ENCODE results near the gene AGAP1.
"Not testable (repeated sequence)": the region's sequence is repeated elsewhere in the genome, so short reads cannot be mapped to it uniquely, and the experiment has no call there.

The AGAP1 gene

DNA sequence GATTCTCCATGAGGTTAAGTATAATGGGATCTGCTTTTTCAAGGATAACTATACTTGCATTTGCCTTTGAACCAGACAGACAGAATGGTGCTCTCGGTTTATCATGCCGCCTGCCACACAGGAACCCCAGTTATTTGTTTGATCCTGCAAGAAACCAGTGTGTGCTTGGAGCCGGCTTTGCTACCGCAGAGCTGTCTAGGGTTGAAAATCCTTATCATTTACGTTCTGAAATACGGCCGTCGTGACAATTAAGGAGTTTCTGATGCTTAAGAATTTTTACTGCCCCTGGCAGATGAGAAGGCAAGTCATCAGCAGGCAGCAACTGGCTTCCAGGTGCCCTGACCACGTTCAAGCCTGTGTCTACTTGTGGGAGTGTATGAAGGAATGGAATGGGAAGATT lies 562.3 kb downstream of the AGAP1 start:
- DNase-seq, result no peak

DNA sequence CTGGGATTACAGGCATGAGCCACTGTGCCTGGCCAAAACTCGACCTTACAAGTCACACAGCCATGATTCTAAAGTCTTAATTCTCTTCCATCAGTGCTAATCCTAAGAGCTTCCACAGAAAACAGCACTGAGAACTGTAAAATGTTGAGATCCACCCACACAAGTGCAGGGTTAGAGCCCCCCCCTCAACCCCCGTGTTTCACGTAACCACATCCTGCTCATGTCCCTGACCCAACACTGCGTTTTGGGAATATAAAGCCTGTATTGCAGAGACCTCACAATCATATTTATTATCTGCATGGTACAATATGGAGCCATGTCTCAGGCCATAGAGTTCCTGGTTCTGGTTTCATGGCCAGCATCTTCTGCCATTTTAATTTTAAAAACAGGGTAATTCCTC lies 563.5 kb downstream of the AGAP1 start:
- DNase-seq, result no peak

DNA sequence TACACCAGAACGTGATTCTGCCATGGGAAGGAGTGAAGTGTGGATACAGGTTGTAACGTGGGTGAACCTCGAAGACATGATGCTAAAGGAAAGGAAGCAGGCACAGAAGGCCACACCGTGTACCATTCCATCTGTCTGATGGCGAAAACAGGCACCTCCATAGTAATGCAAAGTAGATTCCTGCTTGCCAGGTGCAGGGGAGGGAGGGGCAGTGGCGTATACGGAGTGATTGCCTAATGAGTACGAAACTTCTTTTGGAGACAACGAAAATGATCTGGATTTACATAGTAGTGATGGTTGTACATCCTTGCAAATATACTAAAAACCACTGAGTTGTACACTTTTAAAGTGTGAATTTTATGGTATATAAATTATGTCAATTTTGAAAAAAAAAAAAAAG lies 567.7 kb downstream of the AGAP1 start:
- DNase-seq, result no peak

DNA sequence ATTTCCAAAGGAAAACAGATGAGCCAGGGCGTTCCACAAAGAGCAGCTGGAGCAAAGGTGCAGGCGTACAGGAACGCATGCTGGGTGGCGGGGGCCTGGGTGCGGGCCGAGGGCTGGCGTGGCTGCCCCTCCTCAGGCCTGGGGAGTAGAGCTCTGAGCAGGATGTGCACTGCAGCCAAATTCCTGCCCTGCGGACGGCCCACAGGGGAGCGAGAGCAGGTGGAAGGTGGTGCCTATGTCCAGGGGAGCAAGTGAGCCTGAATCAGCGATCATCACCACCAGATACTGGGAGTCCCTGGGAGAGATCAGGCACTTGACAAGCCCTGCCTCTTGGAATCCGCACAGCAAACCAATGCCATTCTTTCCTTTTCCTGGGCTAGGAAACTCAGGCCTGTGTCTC lies 568.1 kb downstream of the AGAP1 start:
- no peak for DNase-seq

DNA sequence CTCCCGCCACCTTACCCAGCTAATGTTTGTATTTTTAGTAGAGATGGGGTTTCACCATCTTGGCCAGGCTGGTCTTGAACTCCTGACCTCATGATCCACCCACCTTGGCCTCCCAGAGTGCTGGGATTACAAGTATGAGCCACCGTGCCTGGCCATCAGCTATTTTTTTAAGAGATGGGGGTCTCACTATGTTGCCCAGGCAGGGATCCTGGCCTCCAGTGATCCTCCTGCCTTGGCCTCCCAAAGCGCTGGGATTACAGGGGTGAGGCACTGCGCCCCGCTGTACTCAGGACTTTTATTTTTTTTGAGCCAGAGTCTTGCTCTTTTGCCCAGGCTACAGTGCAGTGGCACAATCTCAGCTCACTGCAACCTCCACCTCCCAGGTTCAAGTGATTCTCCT lies 569.0 kb downstream of the AGAP1 start:
- not testable (repeated sequence) for DNase-seq

DNA sequence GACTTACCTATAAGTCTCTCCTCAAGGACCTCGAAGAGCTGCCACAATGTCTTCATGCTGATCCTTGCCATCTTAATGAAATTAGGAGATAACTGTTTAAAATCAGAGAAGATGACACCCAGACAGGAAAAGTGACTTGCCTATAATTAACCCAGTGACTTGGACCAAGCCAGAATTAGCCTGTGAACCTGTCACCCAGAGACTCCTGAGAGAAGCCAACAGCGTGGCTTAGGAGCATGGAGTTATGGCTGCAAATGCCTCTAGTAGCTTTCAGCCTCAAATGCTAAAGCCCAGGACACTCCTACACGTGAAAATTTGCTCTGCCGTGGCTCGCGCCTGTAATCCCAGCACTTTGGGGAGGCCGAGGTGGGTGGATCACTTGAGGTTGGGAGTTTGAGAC lies 570.2 kb downstream of the AGAP1 start:
- DNase-seq, result no peak

DNA sequence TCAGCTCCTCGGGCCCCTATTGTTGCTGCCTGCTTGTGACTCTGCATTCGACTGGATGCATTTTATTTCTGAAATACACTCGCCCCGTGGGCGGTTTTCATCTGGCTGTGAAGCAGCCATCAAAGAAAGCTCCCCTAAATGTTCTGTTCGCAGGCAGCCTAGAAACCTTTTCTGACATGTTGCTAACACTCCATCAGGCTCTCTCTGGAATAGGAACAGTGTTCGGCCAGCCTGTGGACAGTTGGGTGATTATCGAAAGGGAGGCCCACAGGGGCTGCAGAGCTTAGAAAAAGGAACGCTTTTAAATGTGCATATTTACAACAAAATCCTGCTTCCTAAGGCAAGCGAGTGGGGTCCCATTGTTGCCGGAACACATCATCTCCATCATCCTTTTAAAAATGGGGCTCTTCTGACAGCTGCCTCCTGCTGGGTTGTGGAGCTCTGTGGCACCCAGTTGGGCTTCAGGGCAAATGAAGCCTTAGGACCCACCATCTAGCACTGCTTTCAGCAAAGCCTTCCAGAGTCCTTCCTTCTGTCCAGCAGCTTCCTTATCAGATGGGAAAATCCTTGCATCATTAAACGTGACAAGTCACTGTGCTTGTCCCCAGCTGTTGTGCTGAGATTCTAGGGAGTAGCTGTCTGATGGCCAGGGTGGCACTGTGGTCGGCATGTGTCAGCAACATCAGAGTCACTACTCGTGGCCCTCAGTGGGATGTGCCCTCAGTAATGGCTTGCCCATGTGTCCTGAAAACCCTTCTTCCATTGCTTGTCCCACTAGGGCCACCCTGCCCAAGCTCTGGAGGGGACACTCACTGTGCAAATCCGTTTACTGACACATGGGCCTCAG lies 571.7 kb downstream of the AGAP1 start:
- DNase-seq, result no peak

DNA sequence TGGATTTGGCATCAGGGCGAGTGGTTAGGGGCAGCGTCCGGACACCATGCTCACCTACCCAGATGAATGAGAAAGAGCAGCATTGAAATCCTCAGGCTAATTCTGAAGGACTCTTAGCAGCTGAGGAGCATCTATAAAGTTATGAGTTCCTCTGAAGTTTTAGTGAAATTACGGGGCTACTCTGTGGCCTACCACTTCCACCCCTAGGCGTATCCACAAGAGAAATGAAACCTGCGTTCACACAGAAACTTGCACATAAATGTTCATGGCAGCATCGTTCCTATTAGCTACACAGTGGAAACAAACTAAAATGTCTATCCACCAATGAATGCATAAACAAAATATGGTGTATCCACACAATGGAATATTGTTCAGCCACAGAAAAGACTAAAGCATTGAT lies 576.4 kb downstream of the AGAP1 start:
- no peak for DNase-seq

DNA sequence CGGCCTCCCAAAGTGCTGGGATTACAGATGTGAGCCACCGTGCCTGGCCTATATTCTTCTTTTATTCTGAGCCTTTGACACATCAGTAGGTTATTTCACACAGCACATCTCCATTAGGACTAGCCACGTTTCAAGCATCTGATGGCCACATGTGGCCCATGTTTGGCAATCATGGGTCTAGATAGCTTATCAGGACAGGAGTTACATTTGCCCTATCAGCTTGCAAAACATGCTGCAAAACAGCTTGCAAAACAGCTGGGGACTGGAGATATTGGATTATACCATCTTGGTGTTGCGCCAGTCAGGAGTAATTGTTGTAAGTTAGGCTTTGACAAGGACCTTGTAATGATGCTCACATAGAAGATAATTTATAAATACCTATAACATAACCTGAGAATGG lies 579.4 kb downstream of the AGAP1 start:
- DNase-seq, result no peak

DNA sequence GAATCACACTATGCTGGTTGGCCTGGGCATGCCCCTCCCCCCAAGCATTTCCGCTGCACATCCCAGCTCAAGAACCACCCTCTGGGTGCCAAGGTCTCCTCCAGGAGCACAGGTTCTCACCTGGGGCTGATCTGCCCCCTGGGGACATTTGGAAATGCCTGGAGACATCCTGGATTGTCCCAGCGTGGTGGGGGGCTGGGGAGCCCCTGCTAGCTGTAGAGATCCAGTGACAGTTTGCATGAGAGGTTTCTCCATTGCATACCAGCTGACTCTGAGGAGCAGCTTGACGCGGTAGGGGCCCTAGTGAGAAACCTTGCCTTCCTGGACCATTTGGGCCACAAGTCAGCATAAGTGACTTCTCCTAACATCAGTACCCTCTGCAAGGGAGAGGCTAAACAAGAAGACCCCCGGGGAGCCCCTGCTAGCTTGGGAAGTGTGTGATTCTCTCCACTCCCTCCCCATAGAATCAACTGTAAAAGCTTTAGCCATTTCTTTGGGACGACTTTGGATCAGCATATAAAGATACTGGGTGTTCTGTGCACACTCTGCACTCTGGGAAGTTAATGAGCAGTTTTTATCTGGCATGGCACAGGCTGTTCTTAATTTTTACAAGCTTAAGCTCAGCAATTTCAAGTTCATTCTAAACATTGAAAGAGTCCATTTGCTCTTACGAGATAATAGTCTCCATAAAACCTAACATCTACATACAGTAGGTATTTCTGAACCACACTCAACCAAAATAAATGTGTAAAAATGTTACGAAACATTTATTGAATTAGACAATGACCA lies 580.2 kb downstream of the AGAP1 start:
- DNase-seq, result no peak

DNA sequence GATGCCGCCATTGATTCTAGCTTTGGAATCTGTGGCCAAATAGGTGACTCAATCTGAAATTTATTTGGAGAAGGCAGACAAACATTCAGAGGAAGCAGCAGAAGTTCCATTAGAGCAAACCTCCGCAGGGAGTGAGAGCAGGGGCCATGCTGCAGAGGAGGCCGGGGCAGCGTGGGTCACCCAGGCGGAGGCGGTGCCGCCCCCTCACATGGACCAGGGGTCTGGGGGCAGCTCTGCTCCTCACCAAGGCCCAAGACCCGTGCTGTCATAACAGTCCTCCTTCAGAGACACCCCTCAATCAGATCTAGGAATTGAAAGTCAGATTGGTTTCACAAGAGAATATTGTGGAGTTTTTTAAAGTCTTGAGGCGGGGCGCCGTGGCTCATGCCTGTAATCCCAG lies 582.0 kb downstream of the AGAP1 start:
- DNase-seq, result no peak

DNA sequence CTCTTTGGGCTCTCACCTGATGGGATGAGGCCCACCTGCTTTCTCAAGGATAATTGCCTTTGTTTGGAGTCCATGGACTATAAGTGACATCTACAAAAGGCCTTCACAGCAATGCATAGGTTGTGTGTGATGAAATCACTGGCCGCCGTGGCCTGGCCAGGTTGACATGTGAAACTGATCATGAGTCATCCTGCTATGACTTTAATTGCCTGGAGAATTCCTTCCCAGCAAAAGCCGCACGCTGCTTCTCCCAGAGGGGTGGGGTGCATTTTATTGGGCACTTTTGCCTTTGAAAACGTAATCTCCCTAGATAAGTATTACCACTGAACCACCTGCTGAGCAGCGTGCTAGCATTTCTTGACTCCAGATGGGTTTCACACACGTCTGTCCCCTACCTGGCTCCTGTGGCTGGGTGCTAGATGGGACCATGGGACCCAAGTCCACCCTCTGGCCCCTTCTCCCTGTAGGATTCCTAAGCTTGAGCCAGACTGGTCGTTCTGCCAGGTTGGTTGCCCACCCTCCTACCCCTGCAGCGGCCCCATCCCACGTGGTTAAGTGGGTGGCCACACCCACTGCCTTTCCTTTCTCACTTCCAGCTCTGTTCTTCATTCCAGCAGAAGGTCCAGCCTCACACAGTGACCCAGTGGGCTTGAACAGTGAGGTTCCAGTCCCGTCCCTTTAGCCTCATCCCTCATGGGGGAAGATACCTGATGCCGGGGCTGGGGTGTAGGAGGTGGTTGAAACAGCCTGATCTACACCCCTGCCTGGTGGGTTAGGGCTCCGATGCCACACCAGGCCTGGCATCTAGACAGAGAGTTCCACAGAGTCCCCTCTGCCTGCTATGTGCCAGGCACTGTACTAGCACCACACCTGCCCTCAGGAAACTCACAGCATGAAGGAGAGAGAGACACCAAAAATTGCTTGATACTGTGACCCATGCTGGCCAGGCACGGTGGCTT lies 584.7 kb downstream of the AGAP1 start:
- no peak for DNase-seq

DNA sequence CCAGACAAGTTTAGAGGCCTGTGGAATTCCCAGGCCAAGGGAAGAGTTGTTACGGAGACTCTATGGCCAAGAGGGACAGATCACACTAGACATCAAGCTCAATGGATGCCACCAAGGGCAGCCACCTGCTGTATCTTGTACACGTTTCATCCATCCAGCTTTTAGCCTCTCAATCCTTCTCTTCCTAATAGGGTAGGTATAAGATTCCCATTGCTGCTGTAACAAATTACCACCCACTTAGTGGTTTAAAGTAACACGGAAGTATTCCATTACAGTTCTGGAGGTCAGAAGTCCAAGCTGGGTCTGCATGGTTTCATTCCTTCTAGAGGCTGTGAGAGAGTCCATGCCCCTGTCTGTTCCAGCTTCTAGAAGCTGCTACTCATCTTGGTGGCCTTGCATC lies 586.6 kb downstream of the AGAP1 start:
- DNase-seq, result no peak

DNA sequence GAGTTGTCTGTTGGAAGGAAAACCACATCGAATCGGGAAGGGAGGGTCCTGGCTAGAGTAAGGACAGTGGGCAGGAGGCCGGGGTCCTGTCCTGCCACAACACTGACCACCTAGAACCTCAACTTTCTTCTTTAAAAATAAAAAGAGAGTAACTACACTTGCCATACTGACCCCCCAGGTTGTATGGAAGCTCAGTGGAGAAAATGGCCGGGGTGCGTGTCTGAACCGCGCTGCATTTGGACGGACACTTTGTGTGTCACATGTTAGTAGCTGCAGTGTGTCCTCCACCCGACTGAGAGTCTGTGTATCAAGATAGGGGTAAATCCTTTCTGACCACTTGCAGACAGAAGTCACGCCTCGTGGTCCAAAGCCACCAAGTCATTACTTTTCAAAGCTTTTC lies 587.3 kb downstream of the AGAP1 start:
- DNase-seq, result no peak

DNA sequence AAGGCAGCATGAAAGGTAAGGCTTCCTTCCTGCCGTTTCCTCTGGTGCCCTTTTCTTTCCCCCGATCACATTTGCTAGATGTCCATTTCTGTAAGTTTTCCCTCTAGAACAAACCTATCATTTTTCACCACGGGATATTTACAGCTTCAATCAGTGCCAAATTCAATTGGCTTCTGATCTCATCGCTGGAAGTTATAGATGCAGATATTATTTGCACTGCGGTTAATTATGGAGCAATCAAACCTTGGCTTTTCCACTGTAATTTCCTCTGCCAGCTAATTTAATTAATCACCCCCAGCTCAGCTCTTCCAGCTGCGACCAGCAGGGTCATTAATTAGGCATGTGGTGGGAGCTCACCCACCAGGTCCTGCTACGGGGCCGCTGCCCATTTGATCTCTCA lies 588.2 kb downstream of the AGAP1 start:
- DNase-seq, result no peak

DNA sequence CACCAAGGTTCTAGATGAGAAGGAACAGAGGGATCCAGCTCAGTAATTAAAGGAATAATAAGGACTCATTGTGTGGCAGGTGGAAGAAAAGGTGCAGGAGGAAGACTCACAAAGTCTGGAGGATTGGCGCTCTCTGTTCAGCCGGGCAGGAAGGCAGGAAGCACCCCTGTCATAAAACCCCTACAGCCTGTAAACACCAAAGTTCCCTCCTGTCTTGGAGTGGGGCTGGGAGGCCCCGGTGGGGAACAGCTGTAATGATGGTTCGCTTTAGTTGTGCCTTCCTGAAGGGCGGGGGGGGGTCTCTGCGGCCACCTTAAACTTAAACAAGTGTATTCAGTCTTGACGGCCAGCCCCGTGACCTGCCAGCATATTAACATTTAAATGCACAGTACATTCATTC lies 590.1 kb downstream of the AGAP1 start:
- DNase-seq, result no peak

DNA sequence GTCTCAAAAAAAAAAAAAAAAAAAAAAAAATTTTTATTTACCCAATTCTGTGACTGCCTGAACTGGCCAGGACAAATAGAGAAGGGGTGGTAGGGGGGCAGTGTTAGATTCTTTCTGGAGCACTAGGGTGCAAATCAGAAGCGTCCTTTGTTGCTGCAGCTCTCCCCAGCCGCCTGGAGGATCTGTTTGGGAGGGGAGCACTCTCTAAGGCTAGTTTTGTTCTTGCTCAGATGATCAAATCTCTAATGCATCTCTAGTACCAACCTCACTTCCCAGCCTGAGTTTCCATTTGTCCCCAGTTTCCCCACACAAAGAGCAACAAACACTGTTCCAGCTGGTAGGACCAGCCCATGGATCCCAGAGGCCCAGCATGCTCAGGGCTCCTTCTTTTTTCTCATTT lies 591.4 kb downstream of the AGAP1 start:
- DNase-seq, result no peak

DNA sequence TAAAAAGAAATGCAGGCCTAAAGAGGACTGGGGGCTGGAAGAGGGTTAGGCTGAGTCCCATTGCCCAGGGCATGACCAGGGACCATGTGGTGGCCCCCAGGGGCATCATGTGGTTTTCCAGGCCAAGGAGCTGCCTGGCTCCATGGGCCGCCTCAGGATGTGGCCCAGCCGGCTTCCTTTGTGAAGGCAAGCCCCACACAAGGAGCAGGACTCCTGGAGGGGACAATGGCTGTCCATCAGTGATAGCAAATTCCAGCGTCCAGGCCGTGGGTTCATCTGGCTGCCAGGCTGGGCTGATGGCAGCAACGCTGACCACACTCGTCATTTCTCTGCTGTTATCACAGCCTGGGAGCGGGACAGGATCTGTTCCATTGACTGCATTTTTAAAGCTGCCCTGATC lies 591.8 kb downstream of the AGAP1 start:
- no peak for DNase-seq

DNA sequence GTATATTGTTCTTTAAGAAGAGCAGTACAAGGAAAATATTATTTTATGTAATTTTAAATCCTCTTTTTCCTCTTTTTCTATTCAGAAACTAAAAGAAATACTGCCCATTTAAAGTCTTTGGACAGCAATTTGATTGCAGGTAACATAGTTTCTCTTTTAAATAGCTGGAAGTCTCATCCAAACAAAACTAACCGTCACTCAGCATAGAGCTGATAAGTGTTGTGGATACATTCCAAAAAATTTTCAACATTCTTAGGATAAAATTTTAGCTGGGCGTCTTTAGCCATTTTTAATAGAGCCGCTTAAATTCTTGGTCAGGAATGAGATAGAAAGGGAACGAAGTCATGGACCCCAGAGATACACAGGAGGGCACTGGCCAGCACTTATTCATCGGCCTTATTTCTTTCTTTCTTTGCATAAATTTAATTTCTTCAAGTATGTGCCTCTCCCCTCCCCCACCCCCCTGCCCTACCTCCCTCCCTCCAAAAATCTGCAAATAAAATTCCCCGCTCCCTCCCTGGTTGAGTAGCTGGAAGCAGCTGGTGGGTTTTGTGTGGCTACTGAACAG lies 592.6 kb downstream of the AGAP1 start:
- no peak for DNase-seq

DNA sequence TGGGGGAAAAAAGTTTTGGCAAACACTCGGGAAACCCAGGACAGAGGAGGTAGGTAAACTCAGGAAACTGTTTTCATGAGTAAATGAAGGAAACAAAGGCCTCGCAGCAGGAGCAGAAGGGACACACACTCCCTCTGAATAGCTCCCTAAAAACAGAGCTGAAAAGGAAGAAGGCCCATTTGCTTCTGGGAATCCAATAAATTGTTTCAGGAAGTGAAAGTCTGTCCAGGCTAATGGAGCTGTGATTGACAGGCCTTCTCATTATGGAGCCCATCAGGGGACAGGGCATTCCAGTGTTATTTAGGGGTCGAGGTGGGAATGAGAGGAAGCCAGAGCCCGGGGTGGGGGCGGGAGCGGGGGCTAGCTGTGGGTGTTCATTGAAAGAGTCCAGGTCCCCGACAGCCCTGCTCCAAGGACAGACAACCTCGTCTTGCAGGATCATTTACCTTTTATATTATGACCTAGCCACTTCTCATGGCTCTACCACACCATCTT lies 593.2 kb downstream of the AGAP1 start:
- DNase-seq, result no peak

DNA sequence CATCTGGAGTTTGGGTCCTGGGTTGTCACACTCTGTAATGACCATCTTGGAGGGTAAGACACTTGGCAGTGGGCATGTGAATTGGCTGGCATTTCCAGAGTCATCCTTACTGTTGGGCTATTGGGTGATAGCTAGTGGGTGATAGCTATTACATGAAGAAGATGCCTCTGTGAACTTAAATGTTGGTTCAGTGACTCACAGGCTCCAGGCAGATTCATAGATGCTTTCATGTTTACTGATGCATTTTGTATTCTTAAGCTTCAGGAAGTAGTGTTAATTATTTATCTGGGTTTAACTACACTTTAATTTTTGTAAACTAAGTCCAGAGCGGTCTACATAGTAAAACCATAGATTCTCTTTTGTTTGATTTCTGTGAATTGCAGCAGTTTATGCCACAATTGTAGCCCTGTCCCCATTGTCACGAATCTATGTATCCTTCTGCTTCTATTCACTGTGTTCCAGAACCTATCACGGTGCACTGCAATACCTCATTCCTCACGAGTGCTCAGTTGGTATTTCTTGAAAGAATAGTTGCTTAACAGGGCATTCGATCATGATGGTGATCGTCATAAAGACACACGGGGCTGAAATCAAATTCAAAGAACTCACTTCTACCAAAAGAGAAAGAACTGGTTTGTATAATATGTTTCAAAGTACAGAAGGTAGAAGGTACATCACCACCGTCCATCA lies 594.7 kb downstream of the AGAP1 start:
- DNase-seq, result no peak
